ENCODE results near the gene SGO1. TPM values are rescaled to one million over a fixed set of nuclear protein-coding genes. Genes with fewer than 3 reads are reported as not detected.

The SGO1 gene
- total RNA-seq, 4 donors from 2014 or later: 0.54 to 2.2 TPM; not detected in 2

GRCh38 chr3:20145874-20146273, 40.1 kb downstream of the SGO1 start:
- no peak overlapping the region for H3K27ac ChIP-seq
- no peak overlapping the region for H3K4me3 ChIP-seq
- TF ChIP-seq CTCF (IDR thresholded peaks at IDR 0.05): no peak
- TF ChIP-seq POLR2A (IDR thresholded peaks at IDR 0.05): no peak
- no peak for TF ChIP-seq POLR2AphosphoS5 (IDR thresholded peaks at IDR 0.05)
- no peak for TF ChIP-seq EP300 (IDR thresholded peaks at IDR 0.05)
- no peaks in the 10 kb centered on the region for H3K9me3 ChIP-seq
- H3K4me1 ChIP-seq: peaks cover 0 to 30% (median 3%) of the 10 kb centered on the region in 3 donors
- H3K36me3 ChIP-seq: peaks cover 0 to 52% of the 10 kb centered on the region in 2 donors
- H3K27me3 ChIP-seq: no peaks in the 10 kb centered on the region
- no CpG with 5 or more reads among the region's 2 CpGs for WGBS, 2 donors (ENCODE audit: low coverage in 1 of 2)
- no peak for ATAC-seq

- Histone ChIP-seq H3K9me3 (no peaks in the 10 kb centered on the region), H3K36me3 (peaks cover 0 to 50% of the 10 kb centered on the region in 2 donors), H3K4me1 (peaks cover 0 to 30% (median 3%) of the 10 kb centered on the region in 3 donors), H3K27me3 (no peaks in the 10 kb centered on the region), H3K4me3 (no peak overlapping the region), H3K27ac (no peak overlapping the region)
- WGBS, 2 donors (ENCODE audit: low coverage in 1 of 2): 95 to 100% methylated on average over 2 of the region's 2 CpGs
- ATAC-seq: no peak
- TF ChIP-seq POLR2A (IDR thresholded peaks at IDR 0.05): no peak
- TF ChIP-seq EP300 (IDR thresholded peaks at IDR 0.05): no peak
- TF ChIP-seq CTCF (IDR thresholded peaks at IDR 0.05): no peak
- no peak for TF ChIP-seq POLR2AphosphoS5 (IDR thresholded peaks at IDR 0.05)
These were observed 42.5 kb downstream of the SGO1 start for GRCh38 chr3:20143519-20143918.

- 81 to 91% methylated on average over 4 of the region's 4 CpGs for WGBS, 2 donors (ENCODE audit: low coverage in 1 of 2)
- peak overlapping the region in 3 of 4 donors; percentile 45 to 66 (median 63) for H3K27ac ChIP-seq
- H3K4me3 ChIP-seq: no peak overlapping the region
- H3K9me3 ChIP-seq: no peaks in the 10 kb centered on the region
- peaks cover 0 to 46% of the 10 kb centered on the region in 2 donors for H3K36me3 ChIP-seq
- ATAC-seq: no peak
- no peaks in the 10 kb centered on the region for H3K27me3 ChIP-seq
- TF ChIP-seq EP300 (IDR thresholded peaks at IDR 0.05) (no peak), POLR2AphosphoS5 (IDR thresholded peaks at IDR 0.05) (no peak), POLR2A (IDR thresholded peaks at IDR 0.05) (no peak), CTCF (IDR thresholded peaks at IDR 0.05) (no peak)
- peaks cover 0 to 22% (median 3%) of the 10 kb centered on the region in 3 donors for H3K4me1 ChIP-seq
These were observed 43.5 kb downstream of the SGO1 start for GRCh38 chr3:20142517-20142916.

GRCh38 chr3:20141851-20142250, 44.2 kb downstream of the SGO1 start:
- no peak for TF ChIP-seq EP300 (IDR thresholded peaks at IDR 0.05)
- TF ChIP-seq POLR2A (IDR thresholded peaks at IDR 0.05): no peak
- TF ChIP-seq POLR2AphosphoS5 (IDR thresholded peaks at IDR 0.05): peak; percentile 15
- peak in 2 of 4 experiments; percentile 25 to 39 for TF ChIP-seq CTCF (IDR thresholded peaks at IDR 0.05)
- Histone ChIP-seq H3K4me3 (no peak overlapping the region), H3K27ac (peak overlapping the region; percentile 45 to 66 (median 62)), H3K27me3 (no peaks in the 10 kb centered on the region), H3K36me3 (peaks cover 0 to 52% of the 10 kb centered on the region in 2 donors), H3K9me3 (no peaks in the 10 kb centered on the region), H3K4me1 (peaks cover 0 to 18% (median 3%) of the 10 kb centered on the region in 3 donors)
- 8 to 17% methylated on average over 6 of the region's 7 CpGs for WGBS, 2 donors (ENCODE audit: low coverage in 1 of 2)
- peak; percentile 95 for ATAC-seq

- peak overlapping the region; percentile 60 to 66 (median 62) for H3K27ac ChIP-seq
- H3K27me3 ChIP-seq: no peaks in the 10 kb centered on the region
- 17 to 25% methylated on average over 2 of the region's 2 CpGs for WGBS, 2 donors (ENCODE audit: low coverage in 1 of 2)
- H3K4me3 ChIP-seq: no peak overlapping the region
- peaks cover 0 to 50% of the 10 kb centered on the region in 2 donors for H3K36me3 ChIP-seq
- H3K9me3 ChIP-seq: no peaks in the 10 kb centered on the region
- H3K4me1 ChIP-seq: peaks cover 0 to 18% (median 3%) of the 10 kb centered on the region in 3 donors
- peak; percentile 39 for ATAC-seq
- TF ChIP-seq CTCF (IDR thresholded peaks at IDR 0.05) (no peak), POLR2AphosphoS5 (IDR thresholded peaks at IDR 0.05) (no peak), EP300 (IDR thresholded peaks at IDR 0.05) (no peak), POLR2A (IDR thresholded peaks at IDR 0.05) (no peak)
These were observed 44.7 kb downstream of the SGO1 start for GRCh38 chr3:20141316-20141715.

Measured in gastroesophageal sphincter (tissue), 4 donors.